Bone marrow (tissue), 2 donors: ENCODE data around the gene HDAC4.

Experiments used
- DNase-seq, 2 donors: peaks; one replicate each; lab custom pipeline; 2025; lab: John Stamatoyannopoulos, UW

HDAC4 gene

DNA sequence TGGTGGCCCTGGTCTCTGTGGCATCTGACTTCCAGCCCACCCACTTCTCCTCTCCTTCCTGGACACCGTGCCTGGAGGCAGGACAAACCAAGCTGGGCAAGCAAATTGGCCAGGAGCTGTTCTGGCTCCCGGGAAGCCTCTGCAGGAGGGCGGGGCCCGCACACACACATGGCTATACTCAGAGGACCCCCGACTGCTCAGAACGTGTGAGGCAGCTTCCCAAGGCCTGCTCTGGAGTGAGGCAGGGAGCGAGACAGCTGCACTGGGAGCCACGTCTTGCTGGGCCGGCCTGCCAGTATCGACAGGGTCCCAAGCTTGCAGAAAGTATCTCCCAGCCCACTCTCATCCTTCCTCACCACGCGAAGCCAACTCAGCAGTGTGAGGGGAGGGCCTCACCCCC is 295.6 kb downstream of the HDAC4 start:
- no peak for DNase-seq

DNA sequence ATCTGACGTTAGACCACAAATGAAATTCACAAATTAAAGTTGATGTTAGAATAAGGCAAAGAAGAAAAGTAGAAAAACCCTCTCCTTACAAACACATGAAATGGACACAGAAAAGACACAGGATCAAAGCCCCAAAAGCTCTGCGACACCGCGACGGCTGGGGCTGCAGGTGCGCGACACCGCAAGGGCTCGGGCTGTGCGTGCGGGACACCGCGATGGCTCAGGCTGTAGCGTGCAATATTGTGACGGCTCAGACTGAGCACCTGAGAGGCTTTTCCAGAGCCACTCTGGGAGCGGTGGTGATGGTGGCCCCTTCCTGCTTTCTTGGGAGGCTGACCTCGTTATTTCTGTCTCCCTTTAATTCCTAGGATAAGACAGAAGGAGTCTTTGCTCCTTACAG is 296.0 kb downstream of the HDAC4 start:
- no peak for DNase-seq

DNA sequence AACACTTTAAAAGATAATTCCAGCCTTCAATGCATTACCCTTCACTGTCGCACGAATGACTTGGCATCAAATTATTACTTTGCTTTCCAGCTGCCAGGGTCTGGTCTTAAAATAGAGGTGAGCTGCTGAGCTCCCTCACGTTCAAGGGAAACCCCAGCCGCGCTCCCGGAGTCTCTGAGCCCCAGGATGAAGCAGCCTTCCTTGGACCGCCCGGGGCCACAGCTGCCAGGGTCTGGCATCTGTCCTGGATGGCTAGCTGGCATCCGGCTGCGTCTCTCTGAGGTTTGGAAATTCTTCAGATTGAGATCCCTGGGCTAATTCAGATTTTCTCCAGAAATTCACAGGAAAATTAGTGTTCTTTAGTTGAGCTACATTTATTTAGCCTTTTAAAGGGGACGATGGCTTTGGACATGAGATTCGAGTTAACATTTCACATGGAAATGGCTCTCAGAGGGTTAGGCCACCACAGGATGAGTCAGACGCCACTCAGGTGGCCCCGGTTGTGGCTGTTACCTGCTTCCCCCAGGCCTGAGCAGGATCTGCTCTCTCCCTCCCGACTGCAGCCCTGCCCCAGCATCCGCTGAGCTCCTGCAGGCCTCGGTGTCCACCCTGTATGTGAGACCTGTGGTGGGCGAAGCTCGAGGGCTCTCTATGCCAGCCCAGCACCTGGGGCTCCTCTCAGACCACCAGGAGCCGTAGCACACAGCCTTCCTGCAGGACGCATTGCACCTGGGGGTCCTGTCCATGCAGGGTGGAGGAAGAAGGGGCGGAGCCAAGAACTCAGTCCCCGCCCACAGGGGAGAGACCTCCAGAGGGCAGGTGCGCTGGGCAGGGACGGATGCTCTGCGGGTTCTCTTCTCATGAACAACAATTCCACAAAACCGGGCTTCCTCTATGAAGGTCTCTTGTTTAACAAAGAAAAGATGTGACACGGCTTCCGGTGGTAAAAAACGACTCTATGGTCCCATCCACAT is 297.4 kb downstream of the HDAC4 start:
- DNase-seq, result no peak

DNA sequence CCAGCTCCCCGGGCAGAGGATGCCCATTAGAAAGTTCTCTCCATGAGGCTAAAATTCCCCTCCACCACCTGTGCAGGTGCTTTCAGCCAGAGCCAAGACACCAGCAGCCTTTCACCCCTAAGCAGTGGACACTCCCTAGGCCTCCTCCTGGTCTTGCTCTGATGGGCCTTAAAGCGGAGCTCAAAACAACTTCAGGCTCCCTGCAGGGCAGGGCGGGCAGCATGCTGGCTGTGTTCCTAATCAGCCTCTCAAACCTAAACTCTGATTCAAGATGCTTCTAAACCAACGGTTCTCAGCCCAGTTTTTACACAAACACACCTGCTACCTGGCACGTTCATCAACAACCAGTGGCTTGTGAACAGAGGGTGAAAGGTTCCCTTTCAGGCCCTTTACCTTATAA is 298.6 kb downstream of the HDAC4 start:
- no peak for DNase-seq

DNA sequence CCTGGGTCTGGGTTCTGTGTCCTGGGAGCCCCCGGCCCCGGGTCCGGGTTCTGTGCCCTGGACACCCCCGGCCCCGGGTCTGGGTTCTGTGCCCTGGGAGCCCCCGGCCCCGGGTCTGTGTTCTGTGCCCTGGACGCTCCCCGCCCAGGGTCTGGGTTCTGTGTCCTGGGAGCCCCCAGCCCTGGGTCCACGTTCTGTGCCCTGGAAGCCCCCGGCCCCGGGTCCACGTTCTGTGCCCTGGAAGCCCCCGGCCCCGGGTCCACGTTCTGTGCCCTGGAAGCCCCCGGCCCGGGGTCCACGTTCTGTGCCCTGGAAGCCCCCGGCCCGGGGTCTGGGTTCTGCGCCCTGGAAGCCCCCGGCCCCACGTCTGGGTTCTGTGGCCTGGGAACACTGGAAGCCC is 299.0 kb downstream of the HDAC4 start:
- DNase-seq, result no peak

DNA sequence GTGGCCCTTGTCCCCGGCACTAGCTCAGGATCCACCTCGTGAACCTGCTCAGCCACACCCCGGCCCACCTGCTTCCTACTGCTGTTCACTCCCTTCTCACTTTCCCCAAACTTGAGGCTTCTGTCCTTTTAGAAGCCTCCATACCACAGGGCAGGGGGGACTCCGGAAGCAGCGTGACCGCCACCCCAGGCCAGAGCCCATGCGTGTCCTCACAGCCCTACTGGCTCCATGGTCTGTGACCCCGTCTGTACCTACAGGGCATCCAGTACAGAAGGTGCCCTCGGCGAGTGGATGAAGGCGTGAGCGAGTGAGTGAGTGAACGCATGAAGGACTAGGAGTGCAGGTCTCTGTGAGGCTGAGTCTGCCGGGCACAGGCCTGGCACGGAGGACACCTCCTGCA is 299.7 kb downstream of the HDAC4 start:
- no peak for DNase-seq

DNA sequence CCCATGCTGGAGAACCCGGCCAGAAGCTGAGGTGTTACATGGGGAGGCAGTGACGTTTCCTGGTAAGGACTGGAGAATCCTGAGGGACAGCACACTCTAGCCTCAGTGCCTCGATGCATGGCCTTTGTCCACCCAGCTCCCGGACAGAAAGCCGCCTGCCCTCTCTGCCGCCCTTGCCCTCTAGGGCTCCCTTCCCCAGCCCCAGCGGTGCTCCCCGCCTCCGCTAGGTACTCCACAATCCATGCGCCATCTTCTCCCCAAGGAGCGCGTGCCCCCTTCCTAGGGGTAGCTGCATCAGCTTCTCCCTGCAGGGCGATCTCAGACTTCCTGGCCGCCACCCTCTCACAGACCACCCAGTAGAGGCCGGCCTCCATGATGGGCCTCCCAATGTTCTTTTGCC is 301.3 kb downstream of the HDAC4 start:
- DNase-seq, result no peak

DNA sequence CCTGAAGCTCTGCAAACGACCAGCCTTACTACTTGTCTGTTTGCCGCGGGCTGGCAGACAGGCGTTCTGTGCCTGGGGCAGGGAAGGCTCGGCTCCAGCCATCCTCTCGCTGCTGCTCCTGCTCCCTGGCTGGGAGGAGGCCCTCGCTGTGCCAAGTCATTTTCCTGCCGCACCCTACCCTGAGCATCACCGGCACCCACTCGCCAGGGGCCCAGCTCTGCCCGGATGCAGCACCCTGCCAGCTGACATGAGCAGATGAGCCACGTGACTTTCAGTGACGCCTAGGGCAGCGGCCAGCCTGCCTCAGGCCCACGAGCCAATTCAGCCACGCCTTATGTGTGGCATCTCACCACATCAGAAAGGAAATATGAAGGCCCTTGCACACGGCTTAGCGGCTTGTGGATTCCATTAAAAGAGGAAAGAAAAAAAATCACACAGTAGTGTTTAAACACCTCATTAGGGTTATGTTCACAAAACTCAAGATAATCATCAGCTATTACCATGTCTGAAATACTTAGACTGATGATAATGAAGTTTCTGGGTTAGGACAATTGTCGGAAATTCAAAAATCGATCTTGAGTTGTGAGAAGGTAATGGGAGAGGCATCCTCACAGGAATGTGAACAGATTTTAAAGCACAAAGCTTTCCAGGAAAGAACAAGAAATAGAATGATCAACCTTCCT is 302.4 kb downstream of the HDAC4 start:
- DNase-seq, result no peak

DNA sequence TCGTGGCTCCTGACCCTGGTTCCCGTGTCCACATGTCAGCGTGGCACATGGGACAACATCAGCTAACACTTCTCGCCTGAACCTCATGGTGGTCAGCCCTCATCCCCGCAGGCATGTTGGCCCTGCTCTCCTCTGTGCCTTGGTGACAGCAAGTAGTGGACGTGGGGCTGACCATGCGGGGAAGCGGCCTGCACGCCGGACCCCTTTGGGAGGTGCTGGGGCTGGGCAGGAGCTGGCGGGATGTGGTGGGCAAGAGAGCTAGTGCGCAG is 303.5 kb downstream of the HDAC4 start:
- DNase-seq, result no peak

DNA sequence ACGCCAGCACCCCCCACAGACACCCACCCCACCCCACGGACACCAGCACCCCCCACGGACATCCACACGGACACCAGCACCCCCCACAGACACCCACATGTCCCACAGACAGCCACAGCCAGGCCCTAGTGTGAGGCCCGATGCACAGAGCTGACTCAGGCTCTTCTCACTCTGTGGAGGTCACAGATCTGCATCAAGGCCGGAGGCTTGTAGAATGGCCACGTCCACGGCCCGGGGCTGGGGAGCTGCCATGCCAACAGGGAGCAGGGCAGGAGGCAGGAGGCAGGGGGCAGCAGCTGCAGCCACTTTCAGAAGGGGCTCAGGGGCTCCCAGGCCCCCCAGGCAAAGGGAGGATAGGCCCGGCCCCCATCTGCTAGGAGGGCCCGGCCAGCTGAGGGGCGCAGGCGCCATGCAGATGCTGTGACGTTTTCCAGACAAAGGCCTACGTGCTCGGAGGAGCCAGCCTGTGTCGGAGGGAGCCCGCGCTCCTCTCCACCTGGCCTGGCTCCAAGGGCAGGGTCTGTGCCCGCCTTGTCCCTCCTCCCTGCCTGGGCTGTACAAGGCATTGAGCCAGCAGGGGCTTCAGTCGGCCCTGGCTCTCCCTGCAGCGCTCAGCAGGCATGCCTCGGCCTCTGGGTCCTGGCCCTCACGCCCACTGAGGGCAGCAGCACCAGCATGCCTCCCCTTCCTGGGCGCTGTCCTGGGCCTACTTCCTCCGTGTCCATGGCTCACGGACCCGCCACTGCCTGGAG is 304.0 kb downstream of the HDAC4 start:
- DNase-seq, result no peak

DNA sequence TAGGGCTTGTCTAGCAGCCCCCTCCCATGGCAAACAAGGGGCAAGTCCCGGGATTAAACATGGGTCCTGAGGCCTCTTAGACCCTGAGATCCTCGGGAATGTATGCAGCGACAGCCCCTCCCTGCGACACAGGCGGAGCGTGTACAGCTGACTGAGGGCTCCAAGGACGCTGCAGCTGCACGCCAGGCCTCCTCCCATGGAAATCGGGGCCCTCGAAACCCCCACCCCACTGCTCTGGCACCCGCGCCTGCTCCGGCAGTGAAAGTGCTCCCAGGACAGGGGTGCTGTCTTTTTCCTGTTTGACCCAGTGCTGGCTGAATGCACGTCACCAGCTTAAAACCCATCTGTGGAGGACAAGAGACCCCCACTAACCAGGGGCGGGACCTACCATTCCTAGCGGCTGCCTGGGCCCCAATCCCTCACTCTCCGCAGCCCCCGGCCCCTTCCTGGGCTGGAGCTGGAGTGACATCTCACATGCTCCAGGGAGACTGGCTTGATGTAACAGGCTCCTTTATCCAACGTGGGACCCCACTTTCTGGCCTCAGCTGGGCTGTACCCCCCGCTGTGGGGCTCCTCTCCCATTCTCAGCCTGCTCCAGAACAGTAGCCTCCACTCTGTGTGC is 305.2 kb downstream of the HDAC4 start:
- DNase-seq, result no peak

DNA sequence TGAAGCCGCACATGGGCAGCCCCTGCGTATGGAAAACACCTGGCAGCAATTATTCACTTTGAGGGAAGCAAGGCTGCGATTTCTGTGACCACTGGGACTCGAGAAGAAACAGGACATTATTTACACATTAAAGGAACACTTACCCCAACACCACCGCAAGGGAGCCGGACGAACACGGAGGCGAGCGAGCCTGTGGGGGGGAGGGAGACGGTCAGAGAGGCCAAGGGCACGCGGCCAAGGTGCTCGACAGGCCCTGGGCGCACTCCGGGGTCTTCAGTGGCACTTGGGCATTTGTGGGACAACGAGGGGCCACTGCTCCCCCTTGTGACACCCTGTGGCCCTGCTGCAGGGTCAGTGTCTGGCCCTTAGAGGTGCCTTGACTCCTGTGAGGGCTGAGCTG is 306.0 kb downstream of the HDAC4 start:
- DNase-seq, result no peak

DNA sequence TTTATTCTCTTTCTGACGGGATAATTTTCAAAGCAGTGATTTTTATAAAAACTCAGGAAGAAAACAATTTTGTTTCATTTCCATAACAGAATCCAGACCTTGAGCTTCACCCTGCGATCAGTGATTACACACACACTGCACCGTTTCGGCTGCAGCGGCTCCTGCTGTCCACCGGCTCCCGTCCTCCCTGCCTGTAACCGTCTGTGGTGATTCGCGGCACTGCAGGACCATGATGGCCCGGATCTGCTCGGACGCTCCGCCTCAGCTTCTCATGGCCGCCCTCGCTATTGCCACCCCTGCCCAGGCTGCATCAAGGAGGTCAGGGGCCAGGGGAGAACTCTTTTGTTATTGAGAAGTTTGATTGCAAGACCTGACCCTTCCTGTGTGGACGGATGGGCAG is 306.9 kb downstream of the HDAC4 start:
- no peak for DNase-seq

DNA sequence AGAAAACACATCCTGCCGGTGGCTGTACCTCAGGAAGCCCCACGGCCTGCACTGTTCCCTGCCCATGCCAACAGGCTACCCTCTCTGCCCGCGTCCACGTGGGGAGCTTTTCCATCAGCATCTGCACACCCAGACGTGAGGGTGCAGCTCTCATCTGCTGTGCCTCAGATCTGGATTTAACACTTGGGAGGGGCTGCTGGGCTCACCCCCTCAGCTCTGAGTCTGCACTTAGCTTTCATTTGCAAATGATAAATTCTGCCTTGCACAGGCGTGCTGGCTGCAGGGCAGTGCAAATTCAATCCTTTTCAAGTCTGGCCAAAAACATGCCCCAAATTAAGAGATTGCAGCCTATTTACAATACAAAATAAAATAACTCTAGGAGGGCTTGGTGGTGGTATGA is 307.3 kb downstream of the HDAC4 start:
- DNase-seq, result no peak

DNA sequence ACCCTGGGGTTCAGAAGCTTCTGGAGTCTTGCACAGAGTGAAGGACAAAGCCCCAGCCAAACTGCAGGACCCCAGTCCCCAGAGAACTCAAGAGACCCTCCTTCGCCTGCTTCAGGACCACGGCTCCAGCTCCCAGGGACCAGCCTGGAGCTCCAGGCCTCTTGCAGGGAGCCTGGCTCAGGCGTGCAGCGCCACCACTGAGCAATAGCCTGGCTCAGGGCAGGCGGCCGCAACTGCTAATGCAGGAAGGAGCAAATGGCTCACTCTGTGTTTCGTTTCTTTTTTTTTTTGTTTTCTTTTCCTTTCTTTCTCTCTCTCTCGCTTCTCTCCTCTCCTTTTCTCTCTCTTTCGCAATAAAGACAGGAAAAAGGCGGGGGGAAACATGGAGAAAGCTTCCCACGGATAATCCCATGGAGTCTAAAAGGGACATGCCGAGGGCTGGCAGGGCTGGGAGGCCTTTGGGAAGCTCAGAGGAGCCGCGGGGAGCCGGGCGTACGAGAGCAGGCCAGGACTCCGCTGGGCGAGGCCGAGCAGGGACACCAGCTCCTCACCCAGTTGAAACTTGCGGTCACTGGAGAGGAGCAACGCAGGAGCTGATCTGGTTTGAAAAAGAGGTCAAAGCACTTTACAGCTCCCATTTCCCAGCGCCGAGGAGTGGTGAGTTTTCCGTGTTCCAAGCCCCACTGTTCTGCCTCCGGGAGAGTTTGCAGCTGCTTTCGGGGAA is 308.1 kb downstream of the HDAC4 start:
- no peak for DNase-seq

DNA sequence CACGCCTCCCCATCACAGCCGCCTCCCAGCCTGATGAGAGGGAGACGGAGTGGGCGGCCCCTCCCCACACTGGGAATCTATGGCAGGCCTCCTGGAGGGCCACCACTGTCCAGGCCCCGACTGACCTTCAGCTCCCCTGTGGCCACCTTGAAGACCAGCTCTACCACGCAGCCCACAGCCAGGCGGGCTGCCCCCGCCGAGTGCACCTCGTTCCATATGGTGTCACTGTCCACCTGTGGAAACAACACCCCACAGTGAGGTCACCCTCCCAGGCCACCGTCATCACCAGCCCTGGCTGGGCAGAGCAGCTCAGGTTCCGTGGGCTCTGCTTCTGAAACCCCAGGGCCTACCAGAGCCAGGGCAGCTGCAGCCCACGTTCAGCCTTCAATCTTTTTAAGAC is 310.9 kb downstream of the HDAC4 start:
- DNase-seq, result no peak

DNA sequence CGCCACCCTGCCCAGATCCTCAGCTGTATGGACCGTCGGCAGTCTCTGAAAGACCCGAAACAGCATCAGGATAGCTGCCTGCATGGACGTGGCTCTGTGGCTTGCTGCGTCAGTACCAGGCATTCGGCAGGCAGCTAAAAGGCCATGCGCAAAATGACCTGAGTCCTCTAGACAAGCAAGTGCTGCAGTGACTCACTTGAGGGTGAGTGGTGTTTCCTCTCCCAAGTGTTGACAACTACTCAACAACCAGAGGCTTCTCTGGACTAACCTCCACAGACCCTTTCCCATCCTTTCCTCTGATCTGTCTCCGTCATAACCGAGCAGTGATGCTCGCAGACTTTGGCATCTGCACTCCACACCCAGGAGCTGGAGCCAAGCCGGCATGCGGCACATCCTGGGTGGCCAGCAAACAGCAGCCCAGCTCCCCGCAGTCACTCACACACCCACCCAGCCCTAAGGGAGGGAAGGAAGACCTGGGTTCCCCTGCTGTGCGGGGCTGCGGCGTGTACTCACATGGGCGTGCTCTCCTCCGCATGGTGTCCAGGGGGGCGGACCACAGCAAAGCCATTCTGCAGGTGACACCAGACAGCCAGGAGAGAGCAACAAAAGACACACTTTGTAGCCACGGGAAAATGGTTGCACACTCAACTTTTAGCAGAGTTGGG is 313.6 kb downstream of the HDAC4 start:
- no peak for DNase-seq

DNA sequence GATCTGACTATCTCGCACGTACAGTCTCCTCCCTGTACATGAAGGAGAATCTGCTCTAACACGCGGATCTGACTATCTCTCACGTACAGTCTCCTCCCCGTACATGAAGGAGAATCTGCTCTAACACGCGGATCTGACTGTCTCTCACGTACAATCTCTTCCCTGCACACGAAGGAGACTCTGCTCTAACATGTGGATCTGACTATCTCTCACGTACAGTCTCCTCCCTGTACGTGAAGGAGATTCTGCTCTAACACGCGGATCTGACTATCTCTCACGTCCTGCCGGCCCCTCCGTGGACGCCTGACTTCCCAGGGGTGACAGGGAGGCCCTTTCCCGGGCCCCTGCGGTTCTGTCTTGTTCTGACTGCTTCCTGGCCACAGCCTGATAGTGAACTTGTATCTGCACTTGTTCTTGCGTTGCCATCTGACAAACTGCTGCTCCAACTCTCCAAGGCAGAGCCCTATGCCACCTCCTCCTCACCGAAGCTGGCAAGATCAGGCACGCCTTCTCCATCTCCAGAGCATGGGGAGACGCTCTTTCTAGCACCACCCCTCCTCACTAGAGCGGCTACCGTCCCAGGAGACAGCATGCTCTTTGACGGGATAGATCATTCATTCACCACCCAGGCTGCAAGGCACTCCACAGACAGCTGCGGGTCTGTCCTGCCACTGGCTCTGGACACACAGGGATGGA is 314.3 kb downstream of the HDAC4 start:
- DNase-seq, result no peak

DNA sequence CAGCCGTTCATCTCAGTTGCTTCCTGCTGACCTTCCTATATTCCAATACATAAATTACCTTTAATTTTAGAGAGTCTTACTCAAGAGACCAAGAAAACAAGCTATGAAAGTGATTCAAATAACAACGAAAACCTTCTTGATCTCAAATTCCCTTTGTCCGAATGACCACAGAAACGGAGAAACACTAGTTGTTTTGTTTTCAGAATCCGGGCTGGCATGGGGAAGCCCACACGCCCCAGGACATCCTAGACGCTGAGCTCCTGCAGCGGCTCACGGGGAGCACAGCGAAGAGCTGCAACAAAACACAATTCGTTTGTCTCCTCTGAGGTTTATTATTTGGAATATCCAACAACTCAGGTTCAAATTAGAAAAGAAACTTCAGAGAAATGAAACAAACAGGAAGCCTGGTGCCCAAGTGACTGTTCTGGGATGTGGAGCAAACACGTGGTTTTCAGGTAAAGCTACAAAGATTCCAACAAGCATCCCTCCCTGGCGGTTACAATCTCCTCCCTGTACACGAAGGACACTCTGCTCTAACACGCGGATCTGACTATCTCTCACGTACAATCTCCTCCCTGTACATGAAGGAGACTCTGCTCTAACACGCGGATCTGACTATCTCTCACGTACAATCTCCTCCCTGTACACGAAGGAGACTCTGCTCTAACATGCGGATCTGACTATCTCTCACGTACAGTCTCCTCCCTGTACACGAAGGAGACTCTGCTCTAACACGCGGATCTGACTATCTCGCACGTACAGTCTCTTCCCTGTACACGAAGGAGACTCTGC is 315.4 kb downstream of the HDAC4 start:
- DNase-seq, result no peak

DNA sequence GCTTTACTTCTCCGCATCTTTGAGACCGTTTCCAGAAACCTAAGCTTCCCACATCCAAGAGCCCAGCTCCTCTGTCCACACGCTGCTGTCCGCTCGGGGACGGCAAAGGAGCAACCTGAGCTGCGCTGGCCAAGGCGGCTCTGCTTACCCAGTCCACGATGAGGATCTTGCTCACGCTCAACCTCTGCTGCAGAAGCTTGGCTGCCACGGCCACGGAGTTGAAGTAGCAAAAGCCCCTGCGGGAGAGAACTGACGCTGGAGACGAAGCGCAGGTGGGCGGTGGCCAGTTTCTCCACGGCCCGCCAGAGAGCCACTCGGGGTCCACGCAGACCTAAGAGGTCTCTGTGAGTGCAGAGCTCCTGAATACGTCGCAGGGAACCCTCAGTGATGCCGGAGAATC is 316.8 kb downstream of the HDAC4 start:
- DNase-seq, result no peak
